Gastroesophageal sphincter (tissue), 3 donors: ENCODE data around the gene LDLRAD3.

Source experiments
- POLR2AphosphoS5 ChIP-seq: sonication (generic); formaldehyde crosslinking; IDR thresholded peaks from one replicate; pipeline ENCODE4 v1.6.1; 2017; ENCODE audit warnings: antibody characterized with exemption
- TF ChIP-seq, protein P1 (sequence below), 4 experiments: fragments of 200-600 bp in 2 of 4; fragments of 450-650 bp in 2 of 4; sonication (generic) in 1 of 4; IDR thresholded peaks; one replicate each; pipeline ENCODE4 v1.5.1; 2017 to 2019; ENCODE audit warnings: antibody characterized with exemption in 4 of 4, mild to moderate bottlenecking in 2 of 4, moderate library complexity in 2 of 4

DNA sequence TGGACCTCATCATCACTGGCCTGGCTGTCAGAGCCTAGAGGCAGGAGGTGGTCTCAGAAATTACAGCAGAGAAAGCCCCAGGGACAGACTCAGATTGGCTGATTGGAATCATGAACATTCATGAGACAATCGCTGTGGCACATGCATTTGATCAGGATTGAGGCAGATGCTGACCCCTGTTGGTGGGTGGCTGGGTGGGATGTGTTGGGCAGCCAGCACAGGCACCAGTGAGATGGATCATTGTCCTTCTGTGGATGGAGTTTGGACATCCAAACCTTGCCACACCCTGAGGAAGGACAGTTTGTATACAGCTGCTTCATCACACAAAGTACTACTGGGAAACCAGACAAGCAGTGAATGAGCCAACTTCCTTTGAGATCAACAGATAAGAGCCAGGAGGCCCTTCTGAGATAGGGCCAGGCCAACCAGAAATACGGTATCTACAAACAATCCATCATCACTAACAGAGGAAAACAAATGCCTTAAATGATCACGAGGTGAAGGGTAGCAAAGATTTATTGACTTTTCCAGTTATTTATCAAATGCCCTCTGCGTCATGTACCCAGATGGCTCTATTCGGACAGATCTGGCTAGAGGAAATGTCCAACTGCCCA lies 328.0 kb downstream of the LDLRAD3 start:
- no peak for TF ChIP-seq POLR2AphosphoS5
- TF ChIP-seq, protein P1, sequence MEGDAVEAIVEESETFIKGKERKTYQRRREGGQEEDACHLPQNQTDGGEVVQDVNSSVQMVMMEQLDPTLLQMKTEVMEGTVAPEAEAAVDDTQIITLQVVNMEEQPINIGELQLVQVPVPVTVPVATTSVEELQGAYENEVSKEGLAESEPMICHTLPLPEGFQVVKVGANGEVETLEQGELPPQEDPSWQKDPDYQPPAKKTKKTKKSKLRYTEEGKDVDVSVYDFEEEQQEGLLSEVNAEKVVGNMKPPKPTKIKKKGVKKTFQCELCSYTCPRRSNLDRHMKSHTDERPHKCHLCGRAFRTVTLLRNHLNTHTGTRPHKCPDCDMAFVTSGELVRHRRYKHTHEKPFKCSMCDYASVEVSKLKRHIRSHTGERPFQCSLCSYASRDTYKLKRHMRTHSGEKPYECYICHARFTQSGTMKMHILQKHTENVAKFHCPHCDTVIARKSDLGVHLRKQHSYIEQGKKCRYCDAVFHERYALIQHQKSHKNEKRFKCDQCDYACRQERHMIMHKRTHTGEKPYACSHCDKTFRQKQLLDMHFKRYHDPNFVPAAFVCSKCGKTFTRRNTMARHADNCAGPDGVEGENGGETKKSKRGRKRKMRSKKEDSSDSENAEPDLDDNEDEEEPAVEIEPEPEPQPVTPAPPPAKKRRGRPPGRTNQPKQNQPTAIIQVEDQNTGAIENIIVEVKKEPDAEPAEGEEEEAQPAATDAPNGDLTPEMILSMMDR (IDR thresholded peaks at IDR 0.05): no peak
